Lower lobe of right lung (tissue), 2 donors: ENCODE measurements around the gene ZNF254. TPM values are rescaled to one million over a fixed set of nuclear protein-coding genes. Genes with fewer than 3 reads are reported as not detected.
"Not testable (repeated sequence)": the region's sequence is repeated elsewhere in the genome, so short reads cannot be mapped to it uniquely, and the experiment has no call there.

Experiments
- ATAC-seq, 2 donors: fragments of 200-7000 bp; cut with Tn5 transposase; one replicate each; pipeline ENCODE4 v1.9.1; 2020 to 2022; ENCODE audit warnings: mild to moderate bottlenecking in 2 of 2, moderate library complexity in 2 of 2
- DNase-seq: peaks from one replicate; pipeline ENCODE4 v3.0.0-alpha.2; 2020
- H3K27ac ChIP-seq: fragments of 200-600 bp; one replicate; pipeline ENCODE4 v1.8.0; 2022
- H3K27me3 ChIP-seq: fragments of 200-600 bp; one replicate; pipeline ENCODE4 v1.8.0; 2022; ENCODE audit warnings: low read depth
- H3K36me3 ChIP-seq: fragments of 200-600 bp; one replicate; pipeline ENCODE4 v1.8.0; 2022; ENCODE audit warnings: mild to moderate bottlenecking
- H3K4me1 ChIP-seq: fragments of 200-600 bp; one replicate; pipeline ENCODE4 v1.8.0; 2022
- H3K4me3 ChIP-seq: fragments of 200-600 bp; one replicate; pipeline ENCODE4 v1.8.0; 2022; ENCODE audit warnings: mild to moderate bottlenecking
- H3K9me3 ChIP-seq: fragments of 200-600 bp; one replicate; pipeline ENCODE4 v1.8.0; 2022
- CTCF ChIP-seq: fragments of 200-600 bp; IDR thresholded peaks from one replicate; pipeline ENCODE4 v1.8.0; 2022; ENCODE audit warnings: antibody characterized with exemption, mild to moderate bottlenecking
- intact Hi-C: fragments of 100-400 bp; cut with DNase I; formaldehyde crosslinking; loops from one replicate; pipeline ENCODE4 v1.11.0; 2022
- long read RNA-seq: library from polyadenylated mRNA; unstranded; transcript quantifications from one replicate; pipeline ENCODE4 v2.0.0, GENCODE V29; 2021
- total RNA-seq: library from RNA; stranded (reverse); fragmentation: NEBNext Ultra II Directional; extraction: Animal tissue kit (Norgen Biotek cat#: 25700); gene quantifications from one replicate; pipeline ENCODE4 v1.2.1, GENCODE V29; 2021
- donor health status: DM: no; HTN: yes; CAD: no; lungs with severe emphysema.

Gene ZNF254
- 20.0 TPM for total RNA-seq
- long read RNA-seq, partial matches to known transcripts = 0 of 24 reads
- long read RNA-seq, other reads (novel, unspliced or antisense) = 20 of 24 reads

- Histone ChIP-seq H3K4me3 (peak within 1 kb of the TSS; percentile 76), H3K27me3 (no peaks in the 10 kb centered on the region), H3K4me1 (peaks cover 10% of the 10 kb centered on the region), H3K27ac (peak within 1 kb of the TSS; percentile 89), H3K36me3 (peaks cover 4% of the 10 kb centered on the region), H3K9me3 (no peaks in the 10 kb centered on the region)
- peak; percentile 92 for DNase-seq
- no peak for TF ChIP-seq CTCF
- intact Hi-C loops = no loop called here
- ATAC-seq = peak; percentile 99 to 100
These were observed at the start of gene ZNF254 for GRCh38 chr19:24086974-24087595. TSS of gene ZNF254 (plus strand) at chr19:24087187. CDS start at chr19:24087308, 121 bp downstream.

- no peak for DNase-seq
- Histone ChIP-seq H3K27me3 (no peaks in the 10 kb centered on the region), H3K27ac (no peak overlapping the region), H3K9me3 (no peaks in the 10 kb centered on the region), H3K36me3 (peaks cover 73% of the 10 kb centered on the region), H3K4me1 (peaks cover 25% of the 10 kb centered on the region), H3K4me3 (no peak overlapping the region)
- intact Hi-C loops = no loop called here
- no peak for TF ChIP-seq CTCF
- ATAC-seq = no peak
These were observed 46.4 kb upstream of the ZNF254 start for GRCh38 chr19:24040621-24041020.

GRCh38 chr19:24041326-24041725, 45.7 kb upstream of the ZNF254 start:
- Histone ChIP-seq H3K4me1 (peaks cover 18% of the 10 kb centered on the region), H3K36me3 (peaks cover 73% of the 10 kb centered on the region)
- intact Hi-C loops, H3K4me3 ChIP-seq, DNase-seq, H3K9me3 ChIP-seq, H3K27me3 ChIP-seq, H3K27ac ChIP-seq, ATAC-seq: not testable (repeated sequence)

GRCh38 chr19:24046550-24046949, 40.4 kb upstream of the ZNF254 start:
- no peak for TF ChIP-seq CTCF
- no peak overlapping the region for H3K27ac ChIP-seq
- H3K27me3 ChIP-seq = no peaks in the 10 kb centered on the region
- no peaks in the 10 kb centered on the region for H3K4me1 ChIP-seq
- no peak for DNase-seq
- H3K36me3 ChIP-seq = peaks cover 87% of the 10 kb centered on the region
- intact Hi-C loops = no loop called here
- no peak overlapping the region for H3K4me3 ChIP-seq
- H3K9me3 ChIP-seq = no peaks in the 10 kb centered on the region
- ATAC-seq = no peak

GRCh38 chr19:24048261-24048660, 38.7 kb upstream of the ZNF254 start:
- Histone ChIP-seq H3K4me3 (no peak overlapping the region), H3K36me3 (peaks cover 91% of the 10 kb centered on the region), H3K4me1 (no peaks in the 10 kb centered on the region), H3K27ac (no peak overlapping the region), H3K27me3 (no peaks in the 10 kb centered on the region), H3K9me3 (no peaks in the 10 kb centered on the region)
- no peak for TF ChIP-seq CTCF
- ATAC-seq = no peak
- DNase-seq = no peak
- intact Hi-C loops = no loop called here

- ATAC-seq (no peak), DNase-seq (no peak)
- no peaks in the 10 kb centered on the region for H3K27me3 ChIP-seq
- H3K27ac ChIP-seq = no peak overlapping the region
- no peaks in the 10 kb centered on the region for H3K4me1 ChIP-seq
- no peak overlapping the region for H3K4me3 ChIP-seq
- H3K36me3 ChIP-seq = peaks cover 92% of the 10 kb centered on the region
- intact Hi-C loops = no loop called here
- no peak for TF ChIP-seq CTCF
- no peaks in the 10 kb centered on the region for H3K9me3 ChIP-seq
These were observed 37.5 kb upstream of the ZNF254 start for GRCh38 chr19:24049537-24049936.
